Limb (tissue), 2 donors: ENCODE data around the gene SFT2D3.

Source experiments
- DNase-seq, 2 donors: peaks; one replicate each; pipeline ENCODE4 v3.0.0-alpha.2; 2016; ENCODE audit errors: extremely low spot score in 2 of 2

Gene SFT2D3

DNA sequence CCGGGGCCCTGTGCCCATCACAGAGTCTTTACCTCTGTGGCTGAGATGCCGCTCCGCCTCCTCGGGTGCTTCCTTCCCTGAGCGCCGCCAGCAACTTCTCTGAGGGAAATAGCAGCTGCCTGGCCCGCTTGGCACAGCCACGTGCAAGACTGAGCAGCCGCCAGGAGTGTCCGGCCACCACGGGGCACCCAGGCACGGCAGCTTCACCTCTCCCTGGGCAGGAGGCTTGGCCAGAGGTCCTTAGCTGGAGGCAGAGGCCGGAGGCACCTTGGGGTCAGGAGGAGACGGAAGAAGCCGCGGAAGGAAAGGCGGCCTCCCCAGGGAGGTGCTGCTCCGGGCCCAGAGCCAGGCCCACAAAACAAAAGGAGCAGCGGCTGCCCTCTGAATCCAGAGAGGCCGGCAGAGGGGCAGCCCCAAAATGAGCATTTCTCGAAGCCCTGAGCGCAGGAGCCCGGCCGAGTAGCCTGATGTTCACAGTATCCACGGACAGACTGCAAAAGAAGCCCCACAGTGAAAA, 20.0 kb upstream of the SFT2D3 start:
- DNase-seq: no peak

- DNase-seq: no peak
Measured at GRCh38 chr2:127681976-127682857, 19.1 kb upstream of the SFT2D3 start.

- no peak for DNase-seq
Measured at GRCh38 chr2:127683056-127683455, 18.2 kb upstream of the SFT2D3 start.

DNA sequence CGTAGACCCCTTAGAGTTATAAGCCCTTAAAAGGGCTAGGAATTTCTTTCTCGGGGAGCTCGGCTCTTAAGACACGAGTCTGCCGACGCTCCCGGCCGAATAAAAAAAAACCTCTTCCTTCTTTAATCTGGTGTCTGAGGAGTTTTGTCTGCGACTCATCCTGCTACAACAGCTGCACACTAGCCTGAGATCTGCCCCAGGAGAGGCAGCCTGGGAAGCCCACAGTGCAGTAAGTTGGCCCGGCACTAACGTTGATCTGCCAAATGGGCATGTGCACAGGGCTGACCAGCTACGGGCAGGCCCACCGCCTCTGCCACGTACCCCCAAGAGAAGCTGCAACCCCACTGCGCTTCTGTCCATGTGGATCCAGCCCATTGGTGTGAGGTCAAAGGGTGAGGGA, 17.5 kb upstream of the SFT2D3 start:
- DNase-seq: no peak

DNA sequence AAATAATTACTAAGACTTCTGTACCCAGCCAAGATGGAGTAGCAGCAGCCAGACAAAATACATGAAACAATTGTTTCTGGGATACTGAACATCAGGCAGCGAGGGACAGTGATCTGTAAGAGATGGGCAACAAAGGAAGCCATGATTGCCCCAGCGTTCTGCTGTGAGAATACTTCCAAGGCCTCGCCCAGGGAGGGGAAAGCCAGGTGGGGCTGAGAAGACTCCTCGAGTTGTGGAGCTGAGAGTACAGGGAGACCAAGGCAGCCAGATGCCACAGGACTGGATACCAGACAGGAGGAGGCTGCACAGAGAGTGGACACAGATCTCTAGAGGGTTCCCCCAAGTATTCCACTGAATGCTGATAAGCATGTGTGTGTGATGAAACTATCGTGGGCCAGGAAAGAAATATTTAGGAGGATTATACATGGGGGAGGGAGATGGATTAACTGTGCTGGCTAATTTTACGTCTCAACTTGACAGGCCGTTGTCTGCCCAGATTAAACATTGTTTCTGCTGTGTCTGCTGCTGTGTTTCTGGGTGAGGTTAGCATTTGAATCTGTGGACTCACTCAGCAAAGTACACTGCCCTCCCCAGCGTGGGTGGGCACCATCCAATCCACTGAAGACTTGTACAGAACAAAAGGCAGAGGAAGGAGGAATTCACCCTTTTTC, 15.8 kb upstream of the SFT2D3 start:
- DNase-seq: no peak

GRCh38 chr2:127688405-127688804, 12.9 kb upstream of the SFT2D3 start:
- DNase-seq: no peak

- DNase-seq: no peak
Measured at GRCh38 chr2:127690696-127691095, 10.6 kb upstream of the SFT2D3 start.

GRCh38 chr2:127694986-127695385, 6.3 kb upstream of the SFT2D3 start:
- DNase-seq: no peak

DNA sequence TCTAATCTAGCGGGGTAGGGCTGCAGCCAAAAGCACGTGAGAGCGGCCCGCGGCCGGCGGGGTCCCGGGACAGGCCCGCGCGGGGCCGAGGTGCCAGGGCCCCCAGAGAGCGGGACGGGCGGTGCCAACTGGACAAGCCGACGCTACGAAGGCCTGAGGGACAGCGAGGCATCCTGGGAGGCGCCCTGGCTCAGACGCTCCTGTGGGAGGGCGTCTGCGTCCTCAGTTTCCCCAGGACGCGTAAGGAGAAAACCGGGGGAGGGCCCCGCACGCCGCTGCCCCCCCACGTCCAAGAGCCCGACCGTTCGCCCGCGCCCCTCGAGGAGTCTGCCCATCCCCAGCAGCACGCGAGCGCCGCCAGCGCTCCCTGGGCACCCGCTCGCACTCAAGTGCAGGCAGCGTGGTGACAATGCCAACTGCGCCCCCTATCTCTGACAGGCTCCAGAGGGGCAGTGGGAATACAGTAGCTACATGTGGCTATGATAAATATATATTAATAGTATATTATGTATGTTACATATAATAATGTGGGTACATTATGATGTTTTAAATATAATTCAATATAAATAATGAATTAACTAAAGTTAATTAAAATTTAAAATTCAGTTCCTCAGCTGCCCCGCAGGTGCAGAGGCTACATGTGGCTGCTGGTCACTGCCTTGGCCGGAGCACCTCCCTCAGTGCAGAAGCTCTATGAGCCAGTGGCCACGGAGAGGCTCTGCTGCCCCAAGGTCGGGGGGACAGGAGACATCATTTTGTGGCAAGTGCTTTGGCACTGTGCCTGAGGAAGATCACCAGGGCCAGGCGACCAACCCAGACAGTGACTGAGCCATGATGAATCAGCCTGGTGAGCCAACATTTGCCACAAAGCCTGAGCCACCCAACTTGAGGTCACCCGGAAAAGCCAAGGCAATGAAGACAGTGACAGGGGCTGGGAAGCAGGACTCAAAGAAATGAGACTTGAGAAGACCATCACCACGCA, 5.5 kb upstream of the SFT2D3 start:
- peak in 1 of 2 donors; percentile 11 for DNase-seq

DNA sequence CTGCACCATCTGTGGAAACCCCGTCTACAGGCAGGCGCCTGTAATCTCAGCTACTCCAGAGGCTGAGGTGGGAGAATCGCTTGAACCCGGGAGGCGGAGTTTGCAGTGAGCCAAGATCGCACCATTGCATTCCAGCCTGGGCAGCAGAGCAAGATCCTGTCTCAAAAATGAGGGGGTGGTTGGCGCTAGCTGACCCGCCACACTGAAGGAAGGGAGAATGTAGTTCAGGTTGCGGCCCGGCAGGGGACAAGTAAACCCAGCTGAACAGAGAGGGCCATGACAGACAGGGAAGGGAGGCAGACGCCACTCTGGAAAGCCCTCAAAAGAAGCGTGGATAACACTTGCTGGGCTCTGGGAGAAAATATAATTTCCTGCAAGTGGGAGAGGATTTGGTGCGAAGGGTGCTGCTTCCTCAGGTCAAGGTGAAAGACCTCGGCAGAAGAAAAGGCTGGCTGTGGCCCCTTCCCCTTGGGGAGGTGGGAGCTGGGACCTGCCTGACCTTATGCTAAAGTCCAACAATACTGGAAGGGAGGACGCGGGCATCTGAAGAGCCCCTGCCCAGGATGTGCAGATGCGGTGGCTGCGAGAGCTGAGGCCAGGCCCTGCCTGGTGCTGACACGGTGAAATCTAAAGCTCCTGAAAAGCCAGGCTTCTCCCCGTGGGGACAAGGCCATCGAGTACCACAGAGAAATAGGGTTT, 3.7 kb upstream of the SFT2D3 start:
- no peak for DNase-seq

DNA sequence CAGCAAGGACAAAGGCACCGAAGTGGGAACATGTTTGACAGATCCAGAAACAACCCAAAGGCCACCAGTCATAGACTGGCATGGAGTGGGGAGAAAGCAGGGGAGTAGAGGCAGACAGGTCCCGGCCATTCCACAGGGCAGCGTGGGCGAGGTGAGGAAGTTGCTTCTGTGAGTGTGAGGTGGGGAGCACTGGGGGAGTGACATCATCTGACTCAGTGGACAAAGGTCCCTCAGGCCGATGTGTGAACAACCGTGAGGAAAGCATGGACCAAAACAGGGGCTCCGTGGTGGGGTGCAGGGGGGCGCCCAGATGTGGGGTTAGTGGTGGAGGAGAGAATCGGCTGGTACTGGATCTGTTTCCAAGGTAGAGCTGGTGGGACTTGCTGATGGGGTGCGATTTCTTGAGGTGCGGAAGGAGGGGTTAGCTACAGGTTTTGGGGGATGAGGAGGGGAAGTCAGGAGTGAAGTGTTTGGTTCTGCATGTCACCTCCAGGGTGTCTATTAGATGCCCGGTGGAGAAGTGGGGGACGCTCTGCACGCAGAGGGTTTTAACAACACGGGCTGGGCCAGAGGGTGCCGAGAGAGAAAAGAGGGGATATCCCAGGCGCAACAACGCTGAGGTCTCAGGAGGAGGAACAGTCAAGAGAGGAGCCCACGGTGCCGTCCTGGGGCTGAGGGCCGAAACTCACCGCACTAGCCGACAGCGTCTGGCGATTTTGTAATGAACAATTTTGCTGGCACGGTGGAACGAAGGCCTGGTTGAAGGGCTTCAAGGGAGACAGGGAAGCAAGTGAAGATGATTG, 2.5 kb upstream of the SFT2D3 start:
- DNase-seq: no peak

DNA sequence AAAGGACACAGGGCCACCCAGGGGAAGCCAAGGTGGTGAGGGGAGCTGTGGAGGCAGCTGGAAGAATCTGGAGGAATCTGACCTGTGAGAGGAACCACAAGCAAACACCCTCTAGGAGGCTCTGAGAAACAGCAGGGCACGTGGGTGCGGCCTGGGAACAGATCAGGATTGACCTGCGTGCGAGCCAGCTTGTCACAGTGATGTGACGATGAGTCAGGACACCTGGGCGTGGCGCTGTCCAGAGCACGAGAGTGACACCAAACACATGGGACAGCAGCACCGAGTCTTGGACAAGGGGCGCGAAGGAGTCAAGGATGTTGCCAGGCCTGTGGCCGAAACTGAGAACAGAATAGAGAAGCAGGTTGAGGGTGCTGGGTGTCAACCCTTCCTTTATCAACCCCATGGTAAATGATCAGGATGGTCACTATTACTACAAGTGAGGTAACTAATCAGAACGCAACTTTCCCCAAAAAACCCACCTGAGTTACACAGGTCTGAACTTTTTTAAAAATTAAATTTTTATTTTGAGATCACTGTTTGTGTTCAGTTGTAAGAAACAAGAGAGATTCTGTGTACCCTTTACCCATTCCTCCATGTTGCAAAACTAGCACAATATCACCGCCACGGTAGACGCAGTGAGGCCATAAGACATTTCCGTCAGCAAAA, 637 bp upstream of the SFT2D3 start:
- no peak for DNase-seq

- DNase-seq: peak; percentile 72 to 85
Measured at GRCh38 chr2:127701651-127702394, 526 bp downstream of the SFT2D3 start.

GRCh38 chr2:127702395-127703009, 1.2 kb downstream of the SFT2D3 start:
- no peak for DNase-seq

DNA sequence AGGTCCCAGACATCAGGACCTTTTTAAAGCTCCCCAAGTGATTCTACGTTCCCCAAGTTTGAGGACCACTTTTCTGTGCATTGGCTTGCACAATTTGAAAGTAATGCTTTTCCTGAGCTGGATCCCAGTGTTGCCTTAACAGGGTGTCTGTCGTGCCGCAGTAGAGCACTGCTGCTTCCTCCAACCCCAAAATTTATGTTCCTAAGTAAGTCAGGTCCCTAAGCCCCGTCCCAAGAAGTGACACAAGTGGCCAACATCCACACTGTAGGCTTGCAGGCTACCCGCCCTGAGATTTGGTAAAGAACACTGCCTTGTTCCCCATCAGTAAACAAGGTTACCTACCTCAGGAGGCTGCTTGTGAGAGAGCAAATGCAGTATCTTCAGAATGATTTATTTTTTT, 2.0 kb downstream of the SFT2D3 start:
- DNase-seq: no peak

- no peak for DNase-seq
Measured at GRCh38 chr2:127704641-127705390, 3.5 kb downstream of the SFT2D3 start.

GRCh38 chr2:127705391-127706065, 4.2 kb downstream of the SFT2D3 start:
- no peak for DNase-seq
